ENCODE results near the gene RPAP3.
A peak's percentile ranks its signal among the peaks of the same experiment; 100 is the strongest.
"Not testable (repeated sequence)": the region's sequence is repeated elsewhere in the genome, so short reads cannot be mapped to it uniquely, and the experiment has no call there.

RPAP3 gene

DNA sequence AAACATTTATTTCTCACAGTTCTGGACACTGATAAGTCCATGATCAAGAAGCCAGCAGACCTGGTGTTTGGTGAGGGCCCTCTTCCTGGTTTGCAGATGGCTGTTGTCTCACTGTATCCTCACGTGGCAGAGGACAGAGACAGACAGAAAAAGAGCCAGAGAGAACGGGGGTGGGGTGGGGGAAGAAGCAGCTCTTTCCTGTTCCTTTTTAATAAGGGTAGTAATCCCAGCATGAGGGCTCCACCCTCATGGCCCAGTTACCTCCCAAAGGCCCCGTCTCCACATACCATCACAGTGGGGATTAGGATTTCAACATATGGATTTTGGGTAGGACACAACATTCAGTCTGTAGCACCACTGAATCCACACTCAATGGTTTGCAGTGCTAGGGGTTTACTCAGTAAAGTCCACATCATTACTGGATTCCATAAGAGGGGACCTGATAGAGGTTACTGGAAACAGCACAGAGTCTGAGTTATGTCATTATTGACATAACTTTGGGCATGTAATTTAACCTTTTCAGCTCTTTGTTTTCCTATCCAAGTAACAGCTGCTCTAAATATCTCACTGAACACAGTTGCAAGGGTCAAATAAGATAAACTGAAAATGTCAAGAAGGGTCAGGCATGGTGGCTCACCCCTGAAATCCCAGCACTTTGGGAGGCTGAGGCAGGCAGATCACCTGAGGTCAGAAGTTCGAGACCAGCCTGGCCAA lies 53.2 kb downstream of the RPAP3 start:
- peak; percentile 90 for DNase-seq

DNA sequence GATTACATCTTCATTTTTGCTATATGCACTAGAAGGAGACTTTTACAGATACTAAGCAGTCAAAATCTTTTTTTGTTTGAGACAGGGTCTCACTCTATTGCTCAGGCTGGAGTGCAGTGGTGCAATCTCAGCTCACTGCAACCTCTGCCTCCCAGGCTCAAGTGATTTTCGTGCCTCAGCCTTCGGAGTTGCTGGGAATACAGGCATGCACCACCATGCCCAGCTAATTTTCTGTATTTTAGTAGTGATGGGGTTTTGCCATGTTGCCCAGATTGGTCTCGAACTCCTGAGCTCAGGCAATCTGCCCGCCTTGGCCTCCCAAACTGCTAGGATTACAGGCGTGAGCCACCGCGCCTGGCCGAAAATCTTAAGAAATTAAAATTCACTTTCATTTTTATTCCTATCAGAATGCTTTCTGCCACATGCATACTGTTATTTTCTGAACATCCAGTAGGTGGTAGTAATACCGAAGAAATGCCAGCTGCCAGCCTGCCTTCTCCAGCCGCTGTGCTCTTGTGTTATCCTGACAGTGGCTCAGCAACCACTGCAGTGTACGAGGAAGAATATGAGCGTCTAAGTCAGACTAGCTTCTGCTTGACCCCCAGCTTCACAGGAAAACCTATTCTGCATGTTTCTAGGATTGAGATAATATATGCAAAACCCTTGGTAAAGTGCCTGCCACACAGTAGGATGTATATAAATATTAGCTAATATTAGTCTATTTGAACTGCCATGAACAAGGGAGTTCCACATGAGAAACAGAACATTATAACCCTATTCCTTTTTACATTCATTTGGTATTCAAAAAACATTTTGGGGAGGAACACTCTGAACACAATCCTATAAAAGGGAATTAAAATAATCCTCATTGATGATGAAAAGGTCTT lies 54.2 kb downstream of the RPAP3 start:
- peak; percentile 97 for DNase-seq

DNA sequence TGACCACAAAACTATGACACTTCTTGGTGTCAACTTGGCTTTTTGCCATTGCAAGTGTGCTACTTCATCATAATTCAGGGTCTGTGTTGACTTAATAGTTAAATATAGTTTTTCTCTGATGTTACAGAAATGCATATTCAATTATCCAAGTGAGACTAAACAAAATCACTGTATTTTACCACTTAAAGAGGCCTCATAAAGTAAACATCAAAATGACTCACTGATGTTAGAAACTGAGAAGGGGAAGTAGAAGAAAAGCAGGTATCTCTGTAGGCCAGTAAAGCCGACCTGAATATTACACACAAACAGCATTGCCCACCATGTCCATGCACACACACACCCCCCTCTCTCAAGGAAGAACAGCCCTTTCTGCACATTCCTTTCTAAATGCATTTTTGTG lies 55.4 kb downstream of the RPAP3 start:
- DNase-seq = peak; percentile 69

DNA sequence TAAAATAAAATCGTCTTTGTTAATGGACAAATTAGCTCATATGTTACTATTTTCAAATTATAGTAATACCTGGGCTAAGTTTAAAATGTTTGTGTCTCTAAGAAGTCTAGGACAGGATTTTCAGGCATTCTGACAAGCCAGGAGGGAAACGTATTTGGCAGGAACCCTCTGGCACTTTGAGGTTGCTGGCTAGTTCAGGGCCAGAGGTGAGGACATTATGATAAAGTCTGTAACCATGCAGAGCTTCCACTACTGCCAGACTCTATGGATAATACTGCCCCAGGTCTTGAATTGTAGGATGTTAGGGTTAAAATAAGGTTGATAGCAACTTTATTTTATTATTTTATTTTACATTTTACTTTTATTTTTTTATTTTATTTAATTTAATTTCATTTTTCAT lies 56.4 kb downstream of the RPAP3 start:
- DNase-seq = no peak

DNA sequence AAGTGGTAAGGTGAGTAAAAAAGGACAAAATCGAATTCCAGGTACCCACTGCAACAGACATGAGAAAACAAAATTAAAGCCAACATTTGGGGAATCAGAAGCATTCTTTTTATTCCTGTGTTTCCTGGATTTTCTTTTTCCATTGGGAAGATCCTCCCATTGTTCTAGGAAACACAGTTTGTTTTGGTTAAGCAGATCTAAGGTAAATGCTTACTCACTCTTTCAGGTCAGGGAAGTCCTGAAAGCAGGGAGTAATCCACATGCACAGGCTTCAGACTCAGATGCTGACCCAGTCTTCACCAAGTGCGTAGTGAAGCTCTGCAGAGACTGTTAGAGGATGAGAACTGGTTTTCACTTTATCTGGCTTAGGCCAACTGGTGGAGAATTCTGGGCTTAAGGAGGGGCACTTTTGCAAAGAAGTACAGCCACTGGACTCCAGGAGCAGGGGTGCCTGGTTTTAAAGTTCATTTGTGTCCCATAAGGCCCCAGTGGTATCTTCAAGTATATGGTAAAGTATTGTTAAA lies 57.7 kb downstream of the RPAP3 start:
- no peak for DNase-seq

DNA sequence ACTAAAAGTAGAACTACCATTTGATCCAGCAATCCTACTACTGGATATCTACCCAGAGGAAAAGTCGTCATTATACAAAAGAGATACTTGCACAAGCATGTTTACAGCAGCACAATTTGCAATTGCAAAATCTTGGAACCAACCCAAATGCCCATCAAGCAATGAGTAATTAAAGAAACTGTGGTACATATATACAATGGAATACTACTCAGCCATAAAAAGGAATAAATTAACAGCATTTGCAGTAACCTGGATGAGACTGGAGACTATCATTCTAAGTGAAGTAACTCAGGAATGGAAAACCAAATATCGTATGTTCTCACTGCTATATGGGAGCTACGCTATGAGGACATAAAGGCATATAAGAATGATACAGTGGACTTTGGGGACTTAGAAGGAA lies 63.5 kb downstream of the RPAP3 start:
- not testable (repeated sequence) for DNase-seq

DNA sequence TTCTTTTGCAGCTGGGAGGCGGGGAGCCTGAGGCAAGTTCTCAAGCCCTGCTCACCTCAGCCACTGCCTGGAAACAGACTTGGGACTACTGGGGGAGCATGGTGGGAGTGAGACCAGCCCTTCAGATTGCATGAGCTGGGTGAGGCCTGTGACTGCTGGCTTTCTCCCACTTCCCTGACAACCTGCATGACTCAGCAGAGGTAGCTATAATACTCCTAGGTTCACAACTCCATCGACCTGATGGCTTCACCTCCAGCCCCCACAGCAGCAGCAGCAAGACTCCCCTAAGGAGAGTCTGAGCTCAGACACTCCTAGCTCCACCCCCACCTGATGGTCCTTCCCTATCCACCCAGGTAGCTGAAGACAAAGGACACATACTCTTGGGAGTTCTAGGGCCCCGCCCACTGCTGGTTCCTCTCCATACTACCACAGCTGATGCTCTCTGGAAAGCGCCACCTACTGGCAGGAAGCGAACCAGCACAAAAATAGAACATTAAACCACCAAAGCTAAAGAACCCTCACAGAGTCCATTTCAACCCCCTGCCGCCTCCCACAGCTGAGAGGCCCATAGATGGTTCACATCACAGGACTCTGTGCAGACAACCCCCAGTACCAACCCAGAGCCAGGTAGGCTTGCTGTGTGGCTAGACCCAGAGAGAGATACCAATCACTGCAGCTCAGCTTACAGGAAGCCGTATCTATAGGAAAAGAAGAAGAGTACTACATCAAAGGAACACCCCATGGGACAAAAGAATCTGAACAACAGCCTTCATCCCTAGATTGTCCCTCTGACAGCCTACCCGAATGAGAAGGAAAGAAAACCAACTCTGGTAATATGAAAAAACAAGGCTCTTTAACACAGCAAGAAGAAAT lies 68.7 kb downstream of the RPAP3 start:
- peak; percentile 95 for DNase-seq

DNA sequence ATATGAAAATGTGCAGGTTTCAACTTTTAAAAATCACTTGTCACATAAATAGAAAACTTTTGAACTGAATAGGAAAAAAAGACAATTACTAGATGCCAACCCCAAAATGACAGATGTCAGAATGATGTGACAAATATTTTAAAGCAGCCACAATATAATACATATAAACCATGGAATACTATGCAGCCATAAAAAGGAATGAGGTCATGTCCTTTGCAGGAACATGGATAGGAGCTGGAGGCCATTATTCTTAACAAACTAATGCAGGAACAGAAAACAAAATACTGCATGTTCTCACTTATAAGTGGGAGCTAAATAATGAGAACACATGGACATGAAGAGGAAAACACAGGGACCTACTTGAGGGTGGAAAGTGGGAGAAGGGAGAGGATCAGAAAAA lies 70.1 kb downstream of the RPAP3 start:
- DNase-seq = not testable (repeated sequence)

DNA sequence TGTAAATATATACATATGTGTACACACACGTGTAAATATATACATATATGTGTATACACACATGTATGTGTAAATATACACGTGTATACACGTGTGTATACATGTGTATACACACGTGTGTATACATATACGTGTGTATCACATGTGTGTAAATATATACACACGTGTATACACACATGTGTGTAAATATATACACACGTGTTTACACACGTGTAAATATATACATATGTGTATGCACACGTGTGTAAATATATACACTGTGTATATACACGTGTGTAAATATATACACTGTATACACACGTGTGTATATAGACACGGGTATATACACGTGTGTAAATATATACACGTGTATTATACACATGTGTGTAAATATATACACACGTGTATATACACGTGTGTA lies 71.7 kb downstream of the RPAP3 start:
- DNase-seq = no peak

DNA sequence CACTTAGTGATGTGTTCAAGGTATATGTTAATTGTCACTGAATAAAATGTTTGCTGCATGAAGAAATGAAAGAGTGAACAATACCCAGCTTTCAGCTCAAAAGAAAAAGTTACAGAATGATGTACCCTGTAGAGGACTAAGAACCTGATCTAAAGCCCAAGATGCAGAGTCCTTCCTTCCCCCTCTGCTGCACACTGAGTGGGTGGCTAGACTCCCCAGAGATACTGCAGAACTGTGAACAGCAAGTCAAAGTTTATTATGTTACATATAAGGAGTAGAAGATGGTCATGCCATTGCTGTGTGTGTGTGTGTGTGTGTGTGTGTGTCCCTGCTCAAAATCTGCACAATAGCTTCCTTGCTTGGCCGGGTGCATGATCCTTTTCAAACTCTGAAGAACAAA lies 83.9 kb downstream of the RPAP3 start:
- DNase-seq = no peak

DNA sequence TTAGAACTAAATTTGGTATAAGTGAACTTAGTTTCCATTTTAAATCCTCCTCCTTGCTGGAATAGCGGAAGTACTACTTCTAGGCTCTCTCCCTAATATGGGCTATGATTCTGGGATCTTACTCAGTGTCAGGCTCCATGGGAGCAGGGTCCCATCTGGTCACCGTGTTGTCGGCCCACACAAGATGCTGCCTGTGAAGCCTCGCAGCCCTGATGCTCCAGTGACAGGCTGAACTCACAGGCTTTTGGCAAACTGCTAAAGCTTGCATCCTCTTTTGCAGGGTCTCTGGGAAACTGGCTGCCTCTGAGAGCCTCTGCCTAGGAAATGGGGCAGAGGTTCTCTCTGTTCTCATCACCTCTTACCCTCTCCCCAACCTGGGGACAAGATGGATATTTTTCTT lies 88.4 kb downstream of the RPAP3 start:
- no peak for DNase-seq

DNA sequence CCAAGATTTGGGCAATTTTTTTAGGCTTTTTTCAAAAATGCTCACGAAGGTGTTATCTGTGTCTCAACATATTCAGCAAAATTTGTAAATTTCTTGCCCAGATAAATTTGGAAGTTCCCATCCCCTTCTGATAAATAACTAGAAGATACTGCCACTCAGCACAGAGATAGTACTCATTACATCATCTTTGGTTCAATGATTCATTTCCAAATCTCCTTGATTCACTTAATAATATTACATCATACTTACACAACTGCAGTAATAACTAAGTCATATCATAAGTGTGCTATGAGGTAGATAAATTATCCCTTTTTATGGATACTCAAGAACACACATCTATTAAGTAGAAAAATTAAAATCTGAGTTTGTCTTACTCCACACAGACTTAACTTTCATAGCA lies 89.4 kb downstream of the RPAP3 start:
- no peak for DNase-seq

DNA sequence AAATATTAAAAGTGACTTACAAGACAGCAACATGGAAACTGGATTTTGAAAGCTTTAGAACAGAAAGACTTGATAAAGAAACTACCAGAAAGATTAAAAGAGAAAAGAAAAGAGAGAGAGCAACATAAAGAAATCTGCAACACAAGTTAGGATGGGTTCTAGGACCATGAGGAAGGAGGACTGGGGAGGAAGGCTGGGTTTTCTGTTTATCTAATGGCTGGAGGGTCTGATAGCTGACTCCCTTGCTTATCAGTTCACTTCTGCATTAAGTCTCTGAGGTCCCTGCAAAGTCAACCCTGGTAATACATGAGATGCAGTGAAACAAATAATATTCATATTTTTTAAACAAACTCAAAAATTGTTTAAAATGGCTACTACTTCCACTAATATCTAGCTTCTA lies 90.1 kb downstream of the RPAP3 start:
- no peak for DNase-seq

DNA sequence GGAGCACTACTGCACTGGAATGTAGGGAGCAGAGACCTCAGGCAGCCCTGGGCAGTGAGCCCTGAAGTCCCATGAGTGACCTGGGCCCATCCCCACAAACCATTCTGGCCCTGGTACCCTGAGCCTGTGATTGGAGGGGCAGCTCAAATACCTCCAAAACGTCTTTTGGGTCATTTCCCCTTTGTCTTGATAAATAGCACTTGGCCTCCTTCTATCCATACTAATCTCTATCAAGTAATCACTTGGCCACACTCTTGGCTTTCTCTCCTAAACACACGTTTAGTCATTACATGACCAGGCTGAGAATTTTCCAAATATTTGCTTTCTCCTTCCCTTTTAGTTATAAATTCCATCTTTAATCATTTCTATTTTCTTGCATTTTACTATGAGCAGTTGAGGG lies 91.3 kb downstream of the RPAP3 start:
- DNase-seq = no peak

DNA sequence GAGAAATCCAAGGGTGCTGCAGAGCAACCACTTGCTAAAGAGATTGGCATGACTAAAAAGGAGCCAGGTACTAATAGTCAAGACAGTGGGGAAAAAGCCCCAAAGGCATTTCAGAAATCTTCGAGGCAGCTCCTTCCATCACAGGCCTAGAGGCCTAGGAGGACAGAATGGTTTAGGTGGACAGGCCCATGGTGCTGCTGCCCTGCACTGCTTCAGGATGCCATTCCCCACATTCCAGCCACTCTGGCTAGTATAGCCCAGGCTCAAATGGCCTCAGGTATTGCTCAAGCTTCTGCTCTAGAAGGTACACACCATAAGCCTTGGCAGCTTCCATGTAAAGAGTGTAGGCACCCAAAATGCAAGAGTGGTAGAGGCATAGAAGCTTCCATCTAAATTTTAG lies 92.9 kb downstream of the RPAP3 start:
- peak; percentile 35 for DNase-seq

DNA sequence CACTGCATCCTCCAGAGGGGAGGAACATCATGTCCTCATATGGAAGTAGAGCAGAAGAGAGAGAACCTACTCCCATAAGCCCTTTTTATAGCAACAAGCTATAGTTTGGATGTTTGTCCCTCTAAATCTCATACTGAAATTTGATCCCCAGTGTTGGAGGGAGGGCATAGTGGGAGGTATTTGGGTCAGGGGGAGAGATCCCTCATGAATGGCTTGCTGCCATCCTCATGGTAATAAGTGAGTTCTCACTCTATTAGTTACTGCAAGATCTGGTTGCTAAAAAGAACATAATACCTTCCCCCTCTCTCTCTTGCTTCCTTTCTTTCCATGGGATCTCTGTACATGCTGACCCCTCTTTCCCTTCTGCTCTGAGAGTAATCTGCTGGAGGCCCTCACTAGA lies 93.9 kb downstream of the RPAP3 start:
- DNase-seq = no peak

All from DMS53 (cell line).